WERI-Rb-1 (cell line): ENCODE data around the gene ADARB2.

Experiments
- DNase-seq: peaks from one replicate; pipeline ENCODE4 v3.0.0-alpha.2; 2020
- H3K27ac ChIP-seq: fragments of 250-450 bp; sonication (Bioruptor Pico); 2 replicates; pipeline ENCODE4 v1.5.1; 2020; ENCODE audit warnings: mild to moderate bottlenecking, moderate library complexity
- H3K27me3 ChIP-seq: fragments of 250-450 bp; sonication (Bioruptor Pico); 2 replicates; pipeline ENCODE4 v1.5.1; 2021; ENCODE audit warnings: mild to moderate bottlenecking, low read depth, moderate library complexity; ENCODE audit not compliant: insufficient read depth, severe bottlenecking
- H3K36me3 ChIP-seq: fragments of 250-450 bp; sonication (Bioruptor Pico); 2 replicates; pipeline ENCODE4 v1.5.1; 2020; ENCODE audit warnings: mild to moderate bottlenecking, moderate library complexity
- H3K4me3 ChIP-seq: 2 replicates; pipeline ENCODE4 v1.5.1; 2011; ENCODE audit warnings: low read depth, mild to moderate bottlenecking, control low read depth, low read length
- H3K9me3 ChIP-seq: fragments of 250-450 bp; sonication (Bioruptor Pico); 2 replicates; pipeline ENCODE4 v1.5.1; 2021; ENCODE audit warnings: mild to moderate bottlenecking, moderate library complexity; ENCODE audit not compliant: severe bottlenecking
- TF ChIP-seq, protein P1 (sequence below): IDR thresholded peaks from 2 replicates; pipeline ENCODE4 v1.5.1; 2011; ENCODE audit warnings: low read depth, mild to moderate bottlenecking, control low read depth, inconsistent platforms, low read length

Gene ADARB2

GRCh38 chr10:1287971-1288401 is 449.3 kb downstream of the ADARB2 start:
- Histone ChIP-seq H3K36me3 (no peaks in the 10 kb centered on the region), H3K9me3 (no peaks in the 10 kb centered on the region), H3K27me3 (peaks cover 19% of the 10 kb centered on the region), H3K27ac (no peak overlapping the region), H3K4me3 (no peak overlapping the region)
- DNase-seq: no peak
- TF ChIP-seq, protein P1, sequence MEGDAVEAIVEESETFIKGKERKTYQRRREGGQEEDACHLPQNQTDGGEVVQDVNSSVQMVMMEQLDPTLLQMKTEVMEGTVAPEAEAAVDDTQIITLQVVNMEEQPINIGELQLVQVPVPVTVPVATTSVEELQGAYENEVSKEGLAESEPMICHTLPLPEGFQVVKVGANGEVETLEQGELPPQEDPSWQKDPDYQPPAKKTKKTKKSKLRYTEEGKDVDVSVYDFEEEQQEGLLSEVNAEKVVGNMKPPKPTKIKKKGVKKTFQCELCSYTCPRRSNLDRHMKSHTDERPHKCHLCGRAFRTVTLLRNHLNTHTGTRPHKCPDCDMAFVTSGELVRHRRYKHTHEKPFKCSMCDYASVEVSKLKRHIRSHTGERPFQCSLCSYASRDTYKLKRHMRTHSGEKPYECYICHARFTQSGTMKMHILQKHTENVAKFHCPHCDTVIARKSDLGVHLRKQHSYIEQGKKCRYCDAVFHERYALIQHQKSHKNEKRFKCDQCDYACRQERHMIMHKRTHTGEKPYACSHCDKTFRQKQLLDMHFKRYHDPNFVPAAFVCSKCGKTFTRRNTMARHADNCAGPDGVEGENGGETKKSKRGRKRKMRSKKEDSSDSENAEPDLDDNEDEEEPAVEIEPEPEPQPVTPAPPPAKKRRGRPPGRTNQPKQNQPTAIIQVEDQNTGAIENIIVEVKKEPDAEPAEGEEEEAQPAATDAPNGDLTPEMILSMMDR: no peak

DNA sequence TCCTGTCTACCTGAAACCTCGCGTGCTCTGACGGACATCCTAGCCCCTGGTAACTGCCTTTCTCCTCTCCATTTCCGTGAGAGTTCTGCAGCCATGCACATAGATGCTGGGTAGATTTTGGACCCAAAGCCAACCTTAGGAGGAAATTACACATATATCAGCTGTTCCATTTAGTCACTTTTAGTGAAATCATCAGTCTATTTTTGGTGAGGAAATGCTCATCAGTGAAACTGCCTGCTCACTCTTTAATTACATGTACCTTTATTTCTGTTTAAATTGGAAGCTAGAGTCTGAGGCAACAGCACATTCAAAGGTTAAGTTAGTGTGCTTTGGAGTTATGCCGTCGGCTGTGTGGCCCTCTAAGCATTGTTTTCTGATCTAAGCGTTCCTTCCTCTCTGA is 449.8 kb downstream of the ADARB2 start:
- no peak for DNase-seq
- Histone ChIP-seq H3K4me3 (no peak overlapping the region), H3K27ac (no peak overlapping the region), H3K27me3 (peaks cover 19% of the 10 kb centered on the region), H3K9me3 (no peaks in the 10 kb centered on the region), H3K36me3 (no peaks in the 10 kb centered on the region)
- TF ChIP-seq, protein P1: no peak

DNA sequence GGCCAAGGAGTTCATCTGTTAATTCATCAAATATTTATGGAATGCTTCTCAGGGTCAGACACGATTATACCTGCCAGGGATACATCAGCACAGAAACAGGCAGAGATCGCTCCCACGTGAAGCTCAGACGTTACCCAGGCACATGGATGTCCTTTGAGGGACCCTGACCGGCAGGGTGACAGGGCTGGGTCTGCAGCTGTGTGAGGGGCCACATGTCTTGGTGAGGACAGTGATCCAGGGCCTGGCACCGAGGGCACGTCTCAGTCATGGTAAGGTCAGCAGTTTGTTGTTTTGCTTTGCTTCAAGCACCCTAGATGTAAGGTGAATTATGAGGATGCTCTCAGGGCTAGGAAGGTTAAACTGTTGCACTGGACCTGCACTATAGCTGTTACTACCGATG is 453.2 kb downstream of the ADARB2 start:
- peaks cover 12% of the 10 kb centered on the region for H3K27me3 ChIP-seq
- H3K4me3 ChIP-seq: no peak overlapping the region
- H3K27ac ChIP-seq: no peak overlapping the region
- no peaks in the 10 kb centered on the region for H3K36me3 ChIP-seq
- TF ChIP-seq, protein P1: no peak
- no peaks in the 10 kb centered on the region for H3K9me3 ChIP-seq
- no peak for DNase-seq

- no peaks in the 10 kb centered on the region for H3K27me3 ChIP-seq
- H3K4me3 ChIP-seq: no peak overlapping the region
- no peak for DNase-seq
- TF ChIP-seq, protein P1: no peak
- H3K36me3 ChIP-seq: no peaks in the 10 kb centered on the region
- H3K9me3 ChIP-seq: no peaks in the 10 kb centered on the region
- H3K27ac ChIP-seq: no peak overlapping the region
These were observed 455.9 kb downstream of the ADARB2 start for GRCh38 chr10:1281405-1281782.

GRCh38 chr10:1280466-1281404 is 456.6 kb downstream of the ADARB2 start:
- Histone ChIP-seq H3K27me3 (no peaks in the 10 kb centered on the region), H3K9me3 (no peaks in the 10 kb centered on the region), H3K27ac (no peak overlapping the region), H3K4me3 (no peak overlapping the region), H3K36me3 (no peaks in the 10 kb centered on the region)
- DNase-seq: no peak
- TF ChIP-seq, protein P1: no peak
